DMS 273 (cell line): ENCODE results near the gene ELF4.
"Not testable (repeated sequence)": the region's sequence is repeated elsewhere in the genome, so short reads cannot be mapped to it uniquely, and the experiment has no call there.

Experiments
- DNase-seq: peaks from one replicate; lab custom pipeline; 2025; ENCODE audit not compliant: unreplicated experiment; lab: John Stamatoyannopoulos, UW

The ELF4 gene

GRCh38 chrX:130115119-130115885 is 5.0 kb upstream of the ELF4 start:
- DNase-seq: not testable (repeated sequence)

GRCh38 chrX:130114141-130114588 is 3.9 kb upstream of the ELF4 start:
- no peak for DNase-seq

- peak; percentile 58 for DNase-seq
Observed at GRCh38 chrX:130111220-130112154, 1.2 kb upstream of the ELF4 start.

GRCh38 chrX:130109429-130110378 is 593 bp downstream of the ELF4 start:
- DNase-seq: peak; percentile 58

- DNase-seq: peak; percentile 52
Observed at GRCh38 chrX:130108647-130109428, 1.5 kb downstream of the ELF4 start.

GRCh38 chrX:130106071-130106470 is 4.2 kb downstream of the ELF4 start:
- no peak for DNase-seq

- DNase-seq: no peak
Observed at GRCh38 chrX:130105244-130105643, 5.1 kb downstream of the ELF4 start.

- no peak for DNase-seq
Observed at GRCh38 chrX:130103605-130104004, 6.7 kb downstream of the ELF4 start.

- DNase-seq: peak; percentile 70
Observed at GRCh38 chrX:130100180-130100579, 10.1 kb downstream of the ELF4 start.

- no peak for DNase-seq
Observed at GRCh38 chrX:130098210-130098552, 12.1 kb downstream of the ELF4 start.

GRCh38 chrX:130097507-130098209 is 12.6 kb downstream of the ELF4 start:
- DNase-seq: peak; percentile 81

- no peak for DNase-seq
Observed at GRCh38 chrX:130095249-130096030, 14.9 kb downstream of the ELF4 start.

- DNase-seq: peak; percentile 51
Observed at GRCh38 chrX:130094696-130095095, 15.6 kb downstream of the ELF4 start.

GRCh38 chrX:130093271-130093670 is 17.0 kb downstream of the ELF4 start:
- DNase-seq: no peak

GRCh38 chrX:130091980-130092522 is 18.2 kb downstream of the ELF4 start:
- no peak for DNase-seq

- no peak for DNase-seq
Observed at GRCh38 chrX:130090364-130090763, 19.9 kb downstream of the ELF4 start.

GRCh38 chrX:130086447-130087206 is 23.7 kb downstream of the ELF4 start:
- DNase-seq: no peak
